ENCODE measurements around the gene TNFAIP2. TPM values are rescaled to one million over a fixed set of nuclear protein-coding genes. Genes with fewer than 3 reads are reported as not detected.

TNFAIP2 gene
- total RNA-seq, 4 donors from 2014 or later = 56.0 to 215 (median 144) TPM

DNA sequence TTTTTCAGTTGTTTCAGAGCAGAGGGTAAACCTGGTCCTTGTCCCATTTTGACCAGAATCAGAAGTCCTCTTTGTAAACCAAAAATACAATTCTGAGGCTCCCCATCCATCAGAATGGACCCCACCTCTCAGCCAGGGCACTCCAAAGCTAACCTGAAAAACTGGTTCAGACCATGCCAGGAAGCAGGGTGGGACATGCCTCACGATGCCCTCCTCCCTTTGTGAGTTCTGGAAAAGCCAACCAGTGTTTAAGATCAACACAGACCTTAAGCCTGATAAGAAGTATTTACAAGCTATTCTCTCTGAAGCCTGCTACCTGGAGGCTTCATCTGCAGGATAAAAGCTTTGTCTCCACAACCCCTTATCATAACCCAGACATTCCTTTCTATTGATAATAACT lies 35.4 kb downstream of the TNFAIP2 start:
- DNase-seq (ENCODE audit: low spot score) (no peak), ATAC-seq (ENCODE audit: low FRiP score) (no peak)
- TF ChIP-seq, protein P1, sequence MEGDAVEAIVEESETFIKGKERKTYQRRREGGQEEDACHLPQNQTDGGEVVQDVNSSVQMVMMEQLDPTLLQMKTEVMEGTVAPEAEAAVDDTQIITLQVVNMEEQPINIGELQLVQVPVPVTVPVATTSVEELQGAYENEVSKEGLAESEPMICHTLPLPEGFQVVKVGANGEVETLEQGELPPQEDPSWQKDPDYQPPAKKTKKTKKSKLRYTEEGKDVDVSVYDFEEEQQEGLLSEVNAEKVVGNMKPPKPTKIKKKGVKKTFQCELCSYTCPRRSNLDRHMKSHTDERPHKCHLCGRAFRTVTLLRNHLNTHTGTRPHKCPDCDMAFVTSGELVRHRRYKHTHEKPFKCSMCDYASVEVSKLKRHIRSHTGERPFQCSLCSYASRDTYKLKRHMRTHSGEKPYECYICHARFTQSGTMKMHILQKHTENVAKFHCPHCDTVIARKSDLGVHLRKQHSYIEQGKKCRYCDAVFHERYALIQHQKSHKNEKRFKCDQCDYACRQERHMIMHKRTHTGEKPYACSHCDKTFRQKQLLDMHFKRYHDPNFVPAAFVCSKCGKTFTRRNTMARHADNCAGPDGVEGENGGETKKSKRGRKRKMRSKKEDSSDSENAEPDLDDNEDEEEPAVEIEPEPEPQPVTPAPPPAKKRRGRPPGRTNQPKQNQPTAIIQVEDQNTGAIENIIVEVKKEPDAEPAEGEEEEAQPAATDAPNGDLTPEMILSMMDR (IDR thresholded peaks at IDR 0.05) = no peak

DNA sequence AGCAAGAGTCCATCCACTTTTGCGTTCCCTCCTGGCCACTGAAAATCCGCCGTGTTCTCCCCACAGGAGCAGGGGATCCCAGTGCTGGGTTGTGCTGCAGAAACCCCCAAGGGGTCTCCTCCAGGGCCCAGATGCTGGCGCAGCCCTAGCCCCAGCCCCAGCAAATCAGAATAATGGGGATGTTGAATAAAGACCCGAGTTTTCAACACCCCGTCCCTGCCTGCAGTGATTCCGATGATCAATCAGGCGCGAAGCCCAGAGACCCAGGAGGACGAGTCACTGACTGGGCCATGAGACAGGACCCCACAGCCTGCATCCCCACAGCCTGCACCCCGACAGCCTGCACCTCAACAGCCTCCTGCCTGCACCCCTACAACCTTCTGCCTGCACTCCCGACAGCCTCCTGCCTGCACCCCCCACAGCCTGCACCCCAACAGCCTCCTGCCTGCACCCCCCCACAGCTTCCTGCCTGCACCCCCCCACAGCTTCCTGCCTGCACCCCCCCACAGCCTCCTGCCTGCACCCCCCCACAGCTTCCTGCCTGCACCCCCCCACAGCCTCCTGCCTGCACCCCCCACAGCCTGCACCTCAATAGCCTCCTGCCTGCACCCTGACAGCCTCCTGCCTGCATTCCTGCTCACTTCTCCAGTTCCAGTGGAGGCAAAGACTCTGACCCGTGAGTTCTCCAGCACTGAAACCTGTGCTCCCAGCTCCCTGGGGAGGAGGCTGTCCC lies 37.2 kb downstream of the TNFAIP2 start:
- ATAC-seq (ENCODE audit: low FRiP score) (no peak), DNase-seq (ENCODE audit: low spot score) (no peak)
- TF ChIP-seq, protein P1 (IDR thresholded peaks at IDR 0.05) = no peak

DNA sequence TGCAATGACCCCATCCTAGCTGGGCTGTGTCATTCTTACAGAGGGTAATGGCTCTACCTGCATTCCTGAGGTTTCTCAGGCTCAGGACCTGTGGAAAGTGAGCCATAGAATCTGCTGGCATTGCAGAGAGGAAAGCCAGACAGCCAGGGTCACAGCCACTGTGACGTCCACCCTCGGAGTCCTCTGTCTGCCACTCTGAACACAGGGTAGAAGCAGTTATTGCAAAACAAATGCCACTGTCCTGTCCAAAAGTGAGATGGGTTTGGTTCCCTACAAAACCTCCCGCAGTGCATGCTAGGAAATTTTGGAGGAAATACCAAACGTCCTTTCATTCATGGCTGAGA lies 37.8 kb downstream of the TNFAIP2 start:
- ATAC-seq (ENCODE audit: low FRiP score) = no peak
- DNase-seq (ENCODE audit: low spot score) = no peak
- TF ChIP-seq, protein P1 (IDR thresholded peaks at IDR 0.05) = no peak

DNA sequence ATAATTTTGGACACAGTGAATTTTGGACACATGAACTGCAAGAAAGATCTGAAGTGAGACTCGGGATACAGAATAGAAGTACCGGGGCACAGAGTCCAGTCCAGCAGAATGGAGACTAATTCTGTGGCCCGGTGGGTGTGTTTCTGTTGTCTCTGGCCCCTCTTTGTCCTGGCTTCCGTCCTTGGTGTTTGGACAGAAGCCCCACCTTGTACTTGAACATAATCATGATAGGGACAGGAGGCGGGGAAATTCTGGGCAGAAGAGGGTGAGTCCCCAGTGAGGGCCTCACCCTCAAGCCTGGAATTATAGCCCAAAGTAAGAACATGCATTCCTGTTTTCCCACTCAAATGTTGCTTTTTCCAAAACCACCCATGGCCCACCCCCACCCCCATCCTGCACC lies 39.9 kb downstream of the TNFAIP2 start:
- DNase-seq (ENCODE audit: low spot score) = no peak
- no peak for ATAC-seq (ENCODE audit: low FRiP score)
- TF ChIP-seq, protein P1 (IDR thresholded peaks at IDR 0.05) = no peak

DNA sequence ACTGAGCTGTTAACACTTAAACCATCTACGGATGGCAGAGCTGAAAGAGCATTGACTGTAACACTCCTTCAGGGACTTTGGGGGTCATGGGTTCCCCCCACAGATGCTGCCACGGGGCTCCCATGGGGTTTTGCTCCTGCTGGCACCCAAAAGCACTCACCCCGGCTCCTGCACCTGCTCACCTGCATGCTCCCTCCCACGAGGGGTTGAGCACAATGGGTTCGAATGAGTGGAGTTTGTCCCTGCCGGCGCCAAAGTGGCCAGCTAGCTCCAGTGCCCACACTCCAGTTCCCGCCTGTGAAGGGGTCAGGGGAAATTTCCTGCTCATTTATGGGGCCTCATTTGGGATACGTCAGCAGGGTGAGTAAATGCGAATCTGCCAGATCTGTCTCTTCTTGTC lies 40.7 kb downstream of the TNFAIP2 start:
- TF ChIP-seq, protein P1 (IDR thresholded peaks at IDR 0.05) = no peak
- DNase-seq (ENCODE audit: low spot score) (no peak), ATAC-seq (ENCODE audit: low FRiP score) (no peak)

DNA sequence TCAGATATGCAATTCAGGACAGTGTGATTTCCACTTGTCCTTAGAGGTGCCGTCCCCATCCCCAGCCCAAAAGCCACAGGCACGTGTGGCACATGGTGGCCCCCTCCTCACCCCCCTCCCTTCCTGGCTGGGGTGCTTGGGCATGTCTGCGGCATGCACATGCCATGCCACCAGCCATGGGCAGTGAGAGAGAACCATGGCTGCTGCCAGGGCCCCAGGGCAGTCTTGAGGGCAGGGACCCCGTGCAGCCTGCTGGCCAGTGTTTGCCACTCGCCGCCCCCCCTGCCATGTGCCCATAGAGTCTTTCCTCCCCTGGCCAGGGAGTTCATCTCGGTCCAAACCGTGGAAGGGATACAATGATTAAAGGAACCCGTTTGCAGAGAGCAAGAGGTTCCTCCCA lies 41.5 kb downstream of the TNFAIP2 start:
- TF ChIP-seq, protein P1 (IDR thresholded peaks at IDR 0.05) = no peak
- DNase-seq (ENCODE audit: low spot score) = no peak
- ATAC-seq (ENCODE audit: low FRiP score) = no peak

DNA sequence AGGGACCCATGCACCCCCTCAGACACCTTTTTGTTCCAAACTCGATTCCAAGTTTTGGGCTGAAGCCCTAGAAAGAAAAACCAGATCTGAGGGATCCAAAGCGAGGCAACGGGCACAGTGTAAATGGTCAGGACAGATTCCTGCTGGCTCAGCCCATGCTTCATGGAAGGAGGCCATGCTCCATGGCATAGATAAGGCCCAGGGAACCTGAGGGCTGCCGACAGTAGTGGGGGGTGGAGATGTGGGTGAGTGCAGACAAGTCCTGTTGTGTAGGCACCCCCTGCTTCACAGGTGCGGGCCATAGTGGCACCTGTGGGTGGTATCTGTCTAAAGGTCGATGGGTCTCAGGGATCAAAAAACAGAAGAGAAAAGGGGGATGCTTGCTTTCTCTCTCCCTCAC lies 42.1 kb downstream of the TNFAIP2 start:
- ATAC-seq (ENCODE audit: low FRiP score) (no peak), DNase-seq (ENCODE audit: low spot score) (no peak)
- TF ChIP-seq, protein P1 (IDR thresholded peaks at IDR 0.05) = no peak
